HEK293T (cell line): Measurements from ENCODE around the gene INTS3.
"Not testable (repeated sequence)": the region's sequence is repeated elsewhere in the genome, so short reads cannot be mapped to it uniquely, and the experiment has no call there.

Experiments
- CTCF ChIA-PET: fragments of 350-600 bp; formaldehyde crosslinking; extraction: SDS; loops from one replicate; lab custom pipeline; 2021; ENCODE audit warnings: antibody characterized with exemption, inconsistent platforms; lab: Yijun Ruan, JAX
- POLR2A ChIA-PET: fragments of 350-600 bp; formaldehyde crosslinking; extraction: SDS; loops from one replicate; lab custom pipeline; 2020; ENCODE audit warnings: antibody characterized with exemption, inconsistent platforms; lab: Yijun Ruan, JAX
- DNase-seq: peaks from one replicate; pipeline ENCODE4 v3.0.0; 2012; ENCODE audit warnings: mixed read lengths; ENCODE audit errors: extremely low spot score
- ARNT ChIP-seq: fragments of 450-650 bp; IDR thresholded peaks from 2 replicates; pipeline ENCODE4 v1.6.1; 2017; ENCODE audit warnings: mild to moderate bottlenecking
- BHLHE40 ChIP-seq: fragments of 450-650 bp; IDR thresholded peaks from 2 replicates; pipeline ENCODE4 v1.6.1; 2016; ENCODE audit warnings: mild to moderate bottlenecking, moderate library complexity, borderline replicate concordance
- CTBP1 ChIP-seq: fragments of 450-650 bp; IDR thresholded peaks from 2 replicates; pipeline ENCODE4 v1.6.1; 2016; ENCODE audit warnings: borderline replicate concordance
- ELF4 ChIP-seq: fragments of 450-650 bp; IDR thresholded peaks from 2 replicates; pipeline ENCODE4 v1.6.1; 2017; ENCODE audit warnings: antibody characterized with exemption
- FOXA1 ChIP-seq: fragments of 450-650 bp; IDR thresholded peaks from 2 replicates; pipeline ENCODE4 v1.6.1; 2016; ENCODE audit warnings: mild to moderate bottlenecking
- FOXK2 ChIP-seq: fragments of 450-650 bp; IDR thresholded peaks from 2 replicates; pipeline ENCODE4 v1.6.1; 2016; ENCODE audit warnings: mild to moderate bottlenecking
- FOXM1 ChIP-seq: fragments of 450-650 bp; IDR thresholded peaks from 2 replicates; pipeline ENCODE4 v1.6.1; 2017; ENCODE audit warnings: mild to moderate bottlenecking, borderline replicate concordance
- HDGF ChIP-seq: fragments of 450-650 bp; IDR thresholded peaks from 2 replicates; pipeline ENCODE4 v1.6.1; 2017; ENCODE audit warnings: antibody characterized with exemption, borderline replicate concordance
- L3MBTL2 ChIP-seq: fragments of 450-650 bp; conservative IDR thresholded peaks from 2 replicates; pipeline ENCODE4 v1.6.1; 2016; ENCODE audit warnings: mild to moderate bottlenecking
- LEF1 ChIP-seq: fragments of 450-650 bp; IDR thresholded peaks from 2 replicates; pipeline ENCODE4 v1.6.1; 2017; ENCODE audit warnings: mild to moderate bottlenecking, borderline replicate concordance
- NFRKB ChIP-seq: fragments of 450-650 bp; IDR thresholded peaks from 2 replicates; pipeline ENCODE4 v1.6.1; 2016; ENCODE audit warnings: mild to moderate bottlenecking, moderate library complexity
- SP1 ChIP-seq: fragments of 450-650 bp; IDR thresholded peaks from 2 replicates; pipeline ENCODE4 v1.6.1; 2017
- SUZ12 ChIP-seq: fragments of 450-650 bp; IDR thresholded peaks from 2 replicates; pipeline ENCODE4 v1.6.1; 2016; ENCODE audit warnings: mild to moderate bottlenecking
- TARDBP ChIP-seq: fragments of 450-650 bp; IDR thresholded peaks from 2 replicates; pipeline ENCODE4 v1.6.1; 2016
- ZNF384 ChIP-seq: fragments of 450-650 bp; IDR thresholded peaks from 2 replicates; pipeline ENCODE4 v1.6.1; 2016
- TF ChIP-seq, protein P1 (sequence below): fragments of 450-650 bp; IDR thresholded peaks from 2 replicates; pipeline ENCODE4 v1.6.1; 2016

The INTS3 gene

DNA sequence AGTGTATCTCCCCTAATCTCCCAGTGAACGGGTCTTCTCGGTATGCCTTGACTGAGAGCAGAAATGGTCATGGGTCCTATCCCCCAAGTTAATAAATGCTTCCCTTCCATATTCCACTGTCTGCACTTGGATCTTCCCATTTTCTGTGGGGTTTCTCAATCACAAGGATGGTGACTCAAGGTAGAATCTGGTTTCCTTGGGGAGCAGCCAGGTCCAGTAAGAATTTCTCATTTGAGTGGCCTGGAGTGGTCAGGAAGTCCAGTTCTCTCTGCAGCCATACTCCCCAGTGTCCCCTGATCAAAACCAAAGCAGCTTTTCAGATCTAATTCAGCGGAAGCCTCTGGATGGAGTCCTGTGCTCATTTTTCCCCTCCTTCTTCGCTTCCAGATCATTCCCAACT, 32.6 kb downstream of the INTS3 start:
- ChIA-PET POLR2A (no interaction called here), CTCF (no interaction called here)

DNA sequence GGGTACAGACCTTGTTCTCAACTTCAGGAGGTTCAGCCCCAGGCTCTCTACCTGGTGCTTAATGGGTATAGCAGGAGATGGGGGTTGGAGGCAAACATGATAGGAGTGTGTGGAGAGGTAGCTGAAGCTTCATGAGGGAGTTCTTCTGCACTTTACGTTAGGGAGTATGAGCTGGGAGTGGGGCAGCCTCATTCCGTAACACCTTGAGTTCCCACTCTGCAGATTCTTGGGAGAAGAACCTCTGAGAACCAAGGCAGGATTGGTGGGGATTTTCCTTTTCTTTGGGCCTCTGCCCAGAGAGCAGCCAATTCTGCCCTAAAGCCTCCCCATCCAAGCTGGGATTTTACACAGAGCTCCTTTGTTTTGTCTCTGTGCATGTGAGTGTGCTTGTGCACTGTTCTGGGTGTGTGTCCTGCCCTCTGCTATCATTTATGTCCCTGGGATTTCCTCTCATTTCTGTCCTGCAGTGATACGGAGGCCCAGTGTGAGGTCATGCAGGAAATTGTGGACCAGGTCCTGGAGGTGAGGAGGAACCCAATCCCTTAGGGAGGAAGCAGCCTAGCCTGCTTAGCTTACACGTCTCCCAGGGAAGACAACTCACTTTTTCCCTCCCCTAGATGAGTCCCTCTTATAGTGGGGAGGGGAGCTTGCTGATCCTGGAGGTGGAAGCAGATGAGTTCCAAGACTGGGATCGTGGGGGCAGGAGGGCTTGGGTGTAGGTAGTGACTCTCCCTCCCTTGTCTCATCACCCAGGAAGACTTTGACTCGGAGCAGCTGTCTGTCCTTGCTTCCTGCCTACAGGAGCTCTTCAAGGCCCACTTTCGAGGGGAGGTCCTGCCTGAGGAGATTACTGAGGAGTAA, 35.7 kb downstream of the INTS3 start:
- POLR2A ChIA-PET, result interaction anchor here (1.0 to 2.2 kb wide), 6 partner anchors 12 to 227 kb away, joined by 3 to 7 read pairs (median 4); partner anchors contain the start of genes CREB3L4, INTS3, S100A13 and SLC27A3
- CTCF ChIA-PET, result interaction anchor here (1.3 kb wide), 1 partner anchor 9 kb away, joined by 7 read pairs; no protein-coding TSS in a partner anchor
- DNase-seq, result no peak
- no peak for TF ChIP-seq FOXK2
- no peak for TF ChIP-seq ELF4
- no peak for TF ChIP-seq TARDBP
- no peak for TF ChIP-seq CTBP1

More for the DNA sequence above, 32.6 kb downstream of the INTS3 start:
- no peak for TF ChIP-seq LEF1
- no peak for TF ChIP-seq FOXK2
- TF ChIP-seq ZNF384, result no peak
- no peak for TF ChIP-seq FOXA1
- TF ChIP-seq BHLHE40, result no peak
- TF ChIP-seq FOXM1, result no peak
- TF ChIP-seq SP1, result no peak
- TF ChIP-seq CTBP1, result no peak
- no peak for DNase-seq

DNA sequence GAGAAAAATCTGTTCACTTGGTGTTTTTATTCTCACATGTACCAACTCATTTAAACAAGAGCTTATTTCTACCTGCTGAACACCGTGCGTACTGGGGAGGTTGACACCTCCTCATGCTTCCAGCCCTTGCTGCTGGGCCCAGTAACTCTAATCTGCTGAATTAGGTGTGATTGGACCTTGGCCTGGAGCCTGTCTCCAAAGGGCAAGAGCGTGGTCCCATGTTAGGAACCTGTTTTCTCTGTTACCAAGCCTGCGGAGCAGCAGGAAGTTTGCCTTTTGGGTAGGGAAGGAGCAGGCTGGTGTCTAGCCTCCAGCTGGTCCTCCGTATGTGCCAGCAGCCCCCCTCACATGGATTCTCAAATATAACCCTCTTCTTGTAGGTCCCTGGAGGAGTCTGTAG, 36.5 kb downstream of the INTS3 start:
- TF ChIP-seq CTBP1 (no peak), L3MBTL2 (no peak), SP1 (no peak), ELF4 (no peak), FOXK2 (no peak), ZNF384 (no peak), ARNT (no peak), TARDBP (no peak), BHLHE40 (no peak), FOXM1 (no peak), HDGF (no peak), FOXA1 (no peak), NFRKB (no peak), LEF1 (no peak), SUZ12 (no peak)
- TF ChIP-seq, protein P1, sequence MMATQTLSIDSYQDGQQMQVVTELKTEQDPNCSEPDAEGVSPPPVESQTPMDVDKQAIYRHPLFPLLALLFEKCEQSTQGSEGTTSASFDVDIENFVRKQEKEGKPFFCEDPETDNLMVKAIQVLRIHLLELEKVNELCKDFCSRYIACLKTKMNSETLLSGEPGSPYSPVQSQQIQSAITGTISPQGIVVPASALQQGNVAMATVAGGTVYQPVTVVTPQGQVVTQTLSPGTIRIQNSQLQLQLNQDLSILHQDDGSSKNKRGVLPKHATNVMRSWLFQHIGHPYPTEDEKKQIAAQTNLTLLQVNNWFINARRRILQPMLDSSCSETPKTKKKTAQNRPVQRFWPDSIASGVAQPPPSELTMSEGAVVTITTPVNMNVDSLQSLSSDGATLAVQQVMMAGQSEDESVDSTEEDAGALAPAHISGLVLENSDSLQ, result no peak
- no peak for DNase-seq
- POLR2A ChIA-PET, result interaction anchor here (1.0 to 2.2 kb wide), 5 partner anchors 11 to 204 kb away, joined by 3 to 7 read pairs (median 4); partner anchors contain the start of genes CREB3L4, INTS3, S100A13 and SLC27A3
- CTCF ChIA-PET, result interaction anchor here (1.3 kb wide), 1 partner anchor 8 kb away, joined by 7 read pairs; no protein-coding TSS in a partner anchor

DNA sequence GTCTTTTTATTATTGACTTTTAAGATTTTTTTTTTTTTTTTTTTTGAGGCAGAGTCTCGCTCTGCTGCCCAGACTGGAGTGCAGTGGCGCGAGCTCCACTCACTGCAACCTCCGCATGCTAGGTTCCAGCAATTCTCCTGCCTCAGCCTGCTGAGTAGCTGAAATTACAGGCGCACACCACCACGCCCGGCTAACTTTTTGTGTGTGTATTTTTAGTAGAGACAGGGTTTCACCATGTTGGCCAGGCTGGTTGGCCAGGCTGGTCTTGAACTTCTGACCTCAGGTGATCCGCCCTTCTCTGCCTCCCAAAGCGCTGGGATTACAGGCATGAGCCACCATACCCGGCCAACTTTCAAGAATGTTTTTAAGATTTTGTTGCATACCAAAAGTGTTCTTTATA, 38.8 kb downstream of the INTS3 start:
- DNase-seq, POLR2A ChIA-PET, CTCF ChIA-PET: not testable (repeated sequence)

DNA sequence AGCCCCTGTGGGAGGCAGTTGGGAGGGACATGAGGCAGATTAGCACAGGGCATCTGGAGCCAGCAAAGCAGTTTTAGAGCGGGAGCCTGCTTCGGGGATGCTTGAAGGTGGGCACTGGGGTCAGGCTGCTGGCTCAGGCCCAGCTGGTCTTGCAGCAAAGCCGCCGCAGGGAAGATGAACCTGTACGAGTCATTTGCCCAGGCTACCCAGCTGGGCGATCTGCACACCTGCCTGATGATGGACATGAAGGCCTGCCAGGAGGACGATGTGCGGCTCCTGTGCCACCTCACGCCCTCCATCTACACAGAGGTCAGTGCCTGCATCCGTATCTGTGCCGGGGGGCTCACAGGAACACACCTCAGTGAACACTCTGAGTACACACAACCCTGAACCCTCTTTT, 39.7 kb downstream of the INTS3 start:
- POLR2A ChIA-PET, result no interaction called here

DNA sequence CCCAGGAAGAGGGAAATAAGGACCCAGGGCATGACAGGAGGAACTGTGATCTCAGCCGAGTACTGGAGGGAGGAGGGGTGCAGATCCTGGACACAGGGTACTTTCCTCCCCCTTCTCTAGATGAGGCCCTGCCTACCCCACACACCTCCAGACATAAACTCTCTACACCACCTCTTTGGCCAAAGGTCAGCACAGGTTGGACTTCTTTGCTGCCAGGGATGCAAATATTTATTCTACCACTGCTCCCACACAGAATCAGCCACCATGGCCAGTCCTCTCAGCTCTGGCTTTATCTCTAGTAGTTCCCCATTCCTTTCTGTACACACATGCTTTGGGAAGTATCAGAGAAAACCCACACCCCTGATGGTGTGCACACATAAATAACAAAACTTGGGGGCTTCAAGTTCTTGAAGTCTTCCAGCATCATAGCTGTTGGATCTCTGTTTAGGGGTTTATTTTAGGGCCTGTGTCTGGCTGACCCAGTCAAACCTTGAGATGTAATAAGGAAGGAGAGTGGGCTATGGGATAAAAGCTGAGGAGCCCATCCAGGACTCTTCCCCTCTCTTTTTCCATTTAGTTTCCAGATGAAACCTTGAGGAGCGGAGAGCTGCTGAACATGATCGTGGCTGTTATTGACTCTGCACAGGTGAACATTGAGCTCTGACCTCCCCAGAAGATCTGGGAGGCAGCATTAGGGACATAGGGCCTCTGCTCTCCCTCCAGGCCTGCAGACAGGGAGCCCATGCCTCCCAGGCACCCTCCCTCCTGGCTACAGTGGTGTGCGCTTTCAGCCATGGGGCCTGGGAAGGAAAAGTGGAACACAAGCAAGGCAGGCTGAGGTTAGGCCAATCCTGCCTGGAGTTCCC, 40.7 kb downstream of the INTS3 start:
- ChIA-PET CTCF (no interaction called here), POLR2A (interaction anchor here (1.6 kb wide), 1 partner anchor 15 kb away, joined by 6 read pairs; no protein-coding TSS in a partner anchor)
- TF ChIP-seq NFRKB (no peak), FOXK2 (no peak), FOXA1 (no peak), FOXM1 (no peak), CTBP1 (no peak), LEF1 (no peak), ARNT (no peak), HDGF (no peak)
- no peak for DNase-seq

More for the DNA sequence above, 39.7 kb downstream of the INTS3 start:
- TF ChIP-seq CTBP1 (no peak), FOXK2 (no peak), LEF1 (no peak), SP1 (no peak), ZNF384 (no peak), TARDBP (no peak), HDGF (no peak), NFRKB (no peak), BHLHE40 (no peak), SUZ12 (no peak), FOXM1 (no peak), ELF4 (no peak), FOXA1 (no peak), ARNT (no peak), L3MBTL2 (no peak)
- TF ChIP-seq, protein P1, result no peak
- CTCF ChIA-PET, result no interaction called here
- no peak for DNase-seq
